IMR-90 (cell line): ENCODE measurements around the gene PLOD1. TPM values are rescaled to one million over a fixed set of nuclear protein-coding genes. Genes with fewer than 3 reads are reported as not detected.

Source experiments
- ATAC-seq: fragments of 200-7000 bp; cut with Tn5 transposase; 2 replicates; pipeline ENCODE4 v1.9.1; 2020; ENCODE audit warnings: low read depth, mild to moderate bottlenecking, moderate library complexity
- BruUV-seq: library from RNA; stranded (reverse); fragments of 400-500 nt; replicated peaks from 2 replicates; lab custom pipeline; 2021; lab: Mats Ljungman, UMichigan
- CTCF ChIA-PET: fragments of 300-600 bp; formaldehyde crosslinking; extraction: SDS; loops from one replicate; lab custom pipeline; 2021; ENCODE audit warnings: antibody characterized with exemption; lab: Yijun Ruan, JAX
- POLR2A ChIA-PET: fragments of 300-600 bp; sonication (Branson Sonifier 250); formaldehyde crosslinking; loops from one replicate; lab custom pipeline; 2022; ENCODE audit warnings: antibody characterized with exemption; ENCODE audit not compliant: unreplicated experiment; lab: Charles Lee
- DNase-seq: peaks from one replicate; pipeline ENCODE4 v3.0.0; 2013
- H2AFZ ChIP-seq: replicated peaks from 2 replicates; pipeline ENCODE3; 2013; ENCODE audit warnings: low read length, mild to moderate bottlenecking; ENCODE audit not compliant: poor library complexity
- H2AK5ac ChIP-seq: 2 replicates; pipeline ENCODE4 v1.6.1; 2013; ENCODE audit warnings: low read depth, low read length, inconsistent platforms
- H2AK9ac ChIP-seq: replicated peaks from 2 replicates; pipeline ENCODE3; 2013; ENCODE audit warnings: mild to moderate bottlenecking, low read depth, low read length, moderate library complexity; ENCODE audit not compliant: poor library complexity
- H2BK120ac ChIP-seq: 2 replicates; pipeline ENCODE4 v1.6.1; 2013; ENCODE audit warnings: low read depth, low read length, inconsistent platforms
- H2BK15ac ChIP-seq: 3 replicates; pipeline ENCODE4 v1.6.1; 2013; ENCODE audit warnings: low read depth, low read length, inconsistent platforms
- H2BK20ac ChIP-seq: 2 replicates; pipeline ENCODE4 v1.6.1; 2013; ENCODE audit warnings: low read depth, mild to moderate bottlenecking, inconsistent platforms, low read length, moderate library complexity
- H2BK5ac ChIP-seq: 2 replicates; pipeline ENCODE4 v1.6.1; 2013; ENCODE audit warnings: mild to moderate bottlenecking, low read depth, low read length, inconsistent platforms; ENCODE audit not compliant: poor library complexity, severe bottlenecking
- H3K14ac ChIP-seq: replicated peaks from 2 replicates; pipeline ENCODE4 v1.6.1; 2013; ENCODE audit warnings: low read depth, low read length, inconsistent platforms
- H3K18ac ChIP-seq: 2 replicates; pipeline ENCODE4 v1.6.1; 2013; ENCODE audit warnings: low read depth, low read length, control low read depth
- H3K23ac ChIP-seq: 2 replicates; pipeline ENCODE4 v1.6.1; 2013; ENCODE audit warnings: low read depth, low read length, inconsistent platforms
- H3K27ac ChIP-seq: 2 replicates; pipeline ENCODE4 v1.5.1; 2013; ENCODE audit warnings: mild to moderate bottlenecking, control low read depth, low read length; ENCODE audit not compliant: insufficient read depth
- H3K27me3 ChIP-seq: 2 replicates; pipeline ENCODE4 v1.6.1; 2013; ENCODE audit warnings: low read length; ENCODE audit not compliant: control insufficient read depth, insufficient read depth
- H3K36me3 ChIP-seq: 2 replicates; pipeline ENCODE4 v1.6.1; 2013; ENCODE audit warnings: low read length, mixed read lengths; ENCODE audit not compliant: control insufficient read depth, insufficient read depth
- H3K4ac ChIP-seq: 2 replicates; pipeline ENCODE4 v1.6.1; 2013; ENCODE audit warnings: low read depth, low read length, inconsistent platforms
- H3K4me1 ChIP-seq: 2 replicates; pipeline ENCODE4 v1.6.1; 2013; ENCODE audit warnings: low read length, mixed read lengths; ENCODE audit not compliant: control insufficient read depth, insufficient read depth
- H3K4me2 ChIP-seq: 2 replicates; pipeline ENCODE4 v1.6.1; 2013; ENCODE audit warnings: low read depth, mild to moderate bottlenecking, control low read depth, low read length, moderate library complexity
- H3K4me3 ChIP-seq: 2 replicates; pipeline ENCODE4 v1.5.1; 2013; ENCODE audit warnings: low read depth, mild to moderate bottlenecking, control low read depth, low read length, moderate library complexity; ENCODE audit not compliant: insufficient read depth
- H3K56ac ChIP-seq: 2 replicates; pipeline ENCODE4 v1.6.1; 2013; ENCODE audit warnings: low read length, inconsistent platforms; ENCODE audit not compliant: insufficient read depth; ENCODE audit errors: extremely low read depth
- H3K79me1 ChIP-seq, 2 experiments: 2 replicates each; pipeline ENCODE4 v1.6.1; 2013; ENCODE audit warnings: low read length in 2 of 2, inconsistent platforms in 1 of 2, low read depth in 1 of 2
- H3K9ac ChIP-seq: 2 replicates; pipeline ENCODE4 v1.6.1; 2013; ENCODE audit warnings: low read depth, low read length, control low read depth
- H3K9me1 ChIP-seq: 2 replicates; pipeline ENCODE4 v1.6.1; 2013; ENCODE audit warnings: low read length, inconsistent platforms; ENCODE audit not compliant: insufficient read depth
- H3K9me3 ChIP-seq: 2 replicates; pipeline ENCODE4 v1.6.1; 2013; ENCODE audit warnings: low read length; ENCODE audit not compliant: control insufficient read depth, insufficient read depth
- H4K20me1 ChIP-seq: 2 replicates; pipeline ENCODE4 v1.6.1; 2013; ENCODE audit warnings: low read length, inconsistent platforms; ENCODE audit not compliant: insufficient read depth
- H4K5ac ChIP-seq: 2 replicates; pipeline ENCODE4 v1.6.1; 2013; ENCODE audit warnings: mild to moderate bottlenecking, low read depth, low read length, control low read depth
- H4K8ac ChIP-seq, 2 experiments: 2 replicates each; pipeline ENCODE4 v1.6.1; 2013; ENCODE audit warnings: low read depth in 2 of 2, low read length in 2 of 2, control low read depth in 1 of 2, inconsistent platforms in 1 of 2
- H4K91ac ChIP-seq: 2 replicates; pipeline ENCODE4 v1.6.1; 2013; ENCODE audit warnings: low read depth, low read length, inconsistent platforms; ENCODE audit not compliant: insufficient read depth
- CEBPB ChIP-seq: IDR thresholded peaks from 2 replicates; pipeline ENCODE4 v1.6.1; 2012; ENCODE audit warnings: low read depth, low read length, improper control_type of control experiment
- CHD1 ChIP-seq: IDR thresholded peaks from 2 replicates; pipeline ENCODE4 v1.6.1; 2012; ENCODE audit warnings: low read depth, low read length, improper control_type of control experiment
- CTCF ChIP-seq: conservative IDR thresholded peaks from 2 replicates; pipeline ENCODE4 v1.5.1; 2012; ENCODE audit warnings: mild to moderate bottlenecking, low read depth, low read length, improper control_type of control experiment
- ELK1 ChIP-seq: fragments of 150-350 bp; IDR thresholded peaks from 2 replicates; pipeline ENCODE4 v1.6.1; 2016; ENCODE audit warnings: low read depth, mild to moderate bottlenecking, low read length, moderate library complexity, borderline replicate concordance
- FOS ChIP-seq: fragments of 150-350 bp; IDR thresholded peaks from 2 replicates; pipeline ENCODE4 v1.6.1; 2016; ENCODE audit warnings: low read depth, low read length
- MXI1 ChIP-seq: IDR thresholded peaks from 2 replicates; pipeline ENCODE4 v1.6.1; 2012; ENCODE audit warnings: low read depth, mild to moderate bottlenecking, low read length, moderate library complexity, borderline replicate concordance
- RFX5 ChIP-seq: IDR thresholded peaks from 2 replicates; pipeline ENCODE4 v1.8.0; 2012; ENCODE audit warnings: low read depth, mild to moderate bottlenecking, low read length, moderate library complexity
- SMC3 ChIP-seq: fragments of 150-350 bp; IDR thresholded peaks from 2 replicates; pipeline ENCODE4 v1.6.1; 2016; ENCODE audit warnings: low read depth, mild to moderate bottlenecking, antibody characterized with exemption, low read length, moderate library complexity
- USF2 ChIP-seq: fragments of 150-350 bp; IDR thresholded peaks from 2 replicates; pipeline ENCODE4 v1.6.1; 2017; ENCODE audit warnings: mild to moderate bottlenecking, antibody characterized with exemption, low read length, low read depth
- WGBS, 2 experiments: methylation state at CpG; one replicate each; pipeline versions ENCODE4 v1.1.5 to v1.1.7; 2013; ENCODE audit warnings: missing lambda C conversion rate in 2 of 2; ENCODE audit not compliant: insufficient read length in 1 of 2; ENCODE audit errors: extremely low coverage in 2 of 2; 5-methylcytosine and 5-hydroxymethylcytosine counted together
- dilution Hi-C: fragments of 300-500 bp; cut with HindIII; formaldehyde crosslinking; loops from one replicate; pipeline ENCODE4 v1.14.3; 2018; ENCODE audit warnings: low sequenced_read_pairs; ENCODE audit not compliant: unreplicated experiment
- in situ Hi-C: fragments of 300-500 bp; cut with MboI; formaldehyde crosslinking; loops from 3 replicates; pipeline ENCODE4 v1.14.3; 2019; ENCODE audit warnings: low sequenced_read_pairs, inconsistent platforms, mixed read lengths
- intact Hi-C: fragments of 100-400 bp; cut with micrococcal nuclease; formaldehyde crosslinking; loops from 2 replicates; pipeline ENCODE4 v1.10.0; 2022
- polyA plus RNA-seq, 3 experiments: library from polyadenylated mRNA; depleted of rRNA; stranded (reverse); fragments of >200 nt; gene quantifications; 2 replicates each; pipeline ENCODE4 v1.2.3, GENCODE V29; 2012; ENCODE audit warnings: low replicate concordance in 1 of 3
- total RNA-seq: library from RNA; depleted of rRNA; stranded (reverse); fragments of >200 nt; gene quantifications from 2 replicates; pipeline ENCODE4 v1.2.3, GENCODE V29; 2012

PLOD1 gene
- total and polyA plus RNA-seq, 2 of the 4 experiments (the other 2 are of a cell fraction) = 283 to 609 TPM

GRCh38 chr1:12016182-12016581 is 81.7 kb downstream of the PLOD1 start:
- dilution Hi-C loops (no loop called here), in situ Hi-C loops (no loop called here), intact Hi-C loops (loop anchor here (5.0 kb wide), 1 partner anchor 191 kb away; no protein-coding TSS in a partner anchor)
- Histone ChIP-seq H3K9ac (no peak overlapping the region), H2BK120ac (no peak overlapping the region), H3K23ac (no peak overlapping the region), H3K27me3 (no peaks in the 10 kb centered on the region), H2AK5ac (no peak overlapping the region), H4K20me1 (no peaks in the 10 kb centered on the region), H4K8ac (no peak overlapping the region), H3K27ac (no peak overlapping the region), H2BK5ac (no peak overlapping the region), H4K5ac (no peak overlapping the region), H2BK20ac (no peak overlapping the region), H3K4ac (no peak overlapping the region), H3K36me3 (peaks cover 18% of the 10 kb centered on the region), H3K4me1 (peaks cover 2% of the 10 kb centered on the region; the same call in 1 of the 2 replicates), H3K14ac (no peak overlapping the region), H4K91ac (no peak overlapping the region), H3K4me2 (no peak overlapping the region), H3K9me1 (no peaks in the 10 kb centered on the region; the same call in 1 of the 2 replicates), H3K56ac (no peak overlapping the region), H3K4me3 (no peak overlapping the region), H2AK9ac (no peak overlapping the region), H3K18ac (no peak overlapping the region), H2AFZ (no peak overlapping the region), H3K9me3 (no peaks in the 10 kb centered on the region), H3K79me1 (peaks cover 0 to 13% of the 10 kb centered on the region in 2 experiments; a peak in 3 of 4 replicates), H2BK15ac (no peak overlapping the region)
- WGBS, 2 experiments = no CpG with 5 or more reads among the region's 3 CpGs
- no peak for ATAC-seq
- TF ChIP-seq CEBPB = no peak
- TF ChIP-seq CHD1 = no peak
- TF ChIP-seq ELK1 = no peak
- no peak for TF ChIP-seq SMC3
- no peak for TF ChIP-seq FOS
- no peak for TF ChIP-seq CTCF
- no peak for TF ChIP-seq RFX5
- TF ChIP-seq MXI1 = no peak
- TF ChIP-seq USF2 = no peak
- DNase-seq = no peak
- ChIA-PET POLR2A (no interaction called here), CTCF (no interaction called here)
- no TSS peak for BruUV-seq
